ENCODE results near the gene THBS1. TPM values are rescaled to one million over a fixed set of nuclear protein-coding genes. Genes with fewer than 3 reads are reported as not detected.

THBS1 gene
- total RNA-seq, 1 experiment from 2014 or later = 393 TPM

GRCh38 chr15:39641191-39641889 lies 60.5 kb downstream of the THBS1 start:
- H3K36me3 Mint-ChIP-seq (ENCODE audit: insufficient read depth, unreplicated experiment) = no peaks in the 10 kb centered on the region
- H3K27ac Mint-ChIP-seq (ENCODE audit: low read depth, unreplicated experiment) = peak overlapping the region; percentile 46
- no peaks in the 10 kb centered on the region for H3K9me3 Mint-ChIP-seq (ENCODE audit: unreplicated experiment)
- intact Hi-C loops (cut with micrococcal nuclease) = no loop called here
- peak; percentile 85 for DNase-seq (ENCODE audit: unreplicated experiment)
- POLR2A ChIA-PET = interaction anchor here (0.7 to 2.4 kb wide), 11 partner anchors 11 to 464 kb away, joined by 3 to 16 read pairs (median 4); partner anchors contain the start of genes FSIP1 and THBS1
- CTCF ChIA-PET = interaction anchor here (0.5 to 1.6 kb wide), 7 partner anchors 11 to 198 kb away, joined by 3 to 6 read pairs (median 4); no protein-coding TSS in a partner anchor
- no peak for TF ChIP-seq CTCF (IDR thresholded peaks at IDR 0.05; ENCODE audit: unreplicated experiment)
- peaks cover 14% of the 10 kb centered on the region for H3K4me1 Mint-ChIP-seq (ENCODE audit: insufficient read depth, unreplicated experiment)
- H3K27me3 Mint-ChIP-seq (ENCODE audit: insufficient read depth, unreplicated experiment) = no peaks in the 10 kb centered on the region
- peak overlapping the region; percentile 50 for H3K4me3 Mint-ChIP-seq (ENCODE audit: unreplicated experiment)
- TSS peak; percentile 58 for BruUV-seq (replicated peaks)

DNA sequence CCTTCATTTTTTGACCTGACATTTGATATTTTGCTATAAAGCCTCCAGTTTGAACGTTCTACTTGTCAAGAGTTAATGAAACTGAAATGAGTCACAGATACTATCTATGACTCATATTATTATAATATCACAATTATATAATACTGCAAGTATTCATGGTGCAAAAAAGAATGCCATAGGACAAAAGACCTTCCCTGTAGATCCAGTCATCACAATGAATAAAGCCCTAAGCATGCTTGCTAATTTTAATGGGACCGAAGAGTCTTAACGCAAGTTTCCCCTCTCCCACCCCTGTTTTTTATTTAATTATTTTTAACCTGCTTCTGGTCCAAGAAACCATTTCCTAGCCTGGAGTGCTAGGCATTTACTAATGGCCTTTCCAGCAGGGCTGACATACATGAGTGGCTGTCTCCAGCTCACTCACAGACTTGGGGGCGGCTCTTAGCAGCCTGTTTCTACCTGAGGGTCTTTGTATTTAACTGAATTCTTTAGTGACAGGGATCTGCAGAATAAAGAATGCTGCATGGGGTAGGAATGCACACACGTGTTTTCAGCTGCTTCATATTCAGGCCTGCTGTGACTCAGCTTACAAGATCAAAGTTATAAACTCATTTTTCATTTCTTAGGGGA lies 61.2 kb downstream of the THBS1 start:
- BruUV-seq (replicated peaks) = no TSS peak
- Mint-ChIP-seq H3K36me3 (ENCODE audit: insufficient read depth, unreplicated experiment) (no peaks in the 10 kb centered on the region), H3K27ac (ENCODE audit: low read depth, unreplicated experiment) (peak overlapping the region; percentile 46), H3K9me3 (ENCODE audit: unreplicated experiment) (no peaks in the 10 kb centered on the region), H3K4me3 (ENCODE audit: unreplicated experiment) (peak overlapping the region; percentile 50), H3K27me3 (ENCODE audit: insufficient read depth, unreplicated experiment) (no peaks in the 10 kb centered on the region), H3K4me1 (ENCODE audit: insufficient read depth, unreplicated experiment) (peaks cover 14% of the 10 kb centered on the region)
- CTCF ChIA-PET = interaction anchor here (0.5 to 1.6 kb wide), 5 partner anchors 17 to 97 kb away, joined by 3 to 6 read pairs (median 4); no protein-coding TSS in a partner anchor
- intact Hi-C loops (cut with micrococcal nuclease) = no loop called here
- POLR2A ChIA-PET = interaction anchor here (0.7 to 2.4 kb wide), 8 partner anchors 12 to 141 kb away, joined by 3 to 16 read pairs (median 3); partner anchors contain the start of gene FSIP1
- peak; percentile 42 for DNase-seq (ENCODE audit: unreplicated experiment)
- no peak for TF ChIP-seq CTCF (IDR thresholded peaks at IDR 0.05; ENCODE audit: unreplicated experiment)

GRCh38 chr15:39643727-39644126 lies 62.8 kb downstream of the THBS1 start:
- H3K9me3 Mint-ChIP-seq (ENCODE audit: unreplicated experiment) = no peaks in the 10 kb centered on the region
- POLR2A ChIA-PET = interaction anchor here (0.6 kb wide), 1 partner anchor 320 kb away, joined by 3 read pairs; no protein-coding TSS in a partner anchor
- no TSS peak for BruUV-seq (replicated peaks)
- no peaks in the 10 kb centered on the region for H3K27me3 Mint-ChIP-seq (ENCODE audit: insufficient read depth, unreplicated experiment)
- no peak overlapping the region for H3K4me3 Mint-ChIP-seq (ENCODE audit: unreplicated experiment)
- intact Hi-C loops (cut with micrococcal nuclease) = no loop called here
- H3K27ac Mint-ChIP-seq (ENCODE audit: low read depth, unreplicated experiment) = no peak overlapping the region
- H3K36me3 Mint-ChIP-seq (ENCODE audit: insufficient read depth, unreplicated experiment) = no peaks in the 10 kb centered on the region
- no peak for DNase-seq (ENCODE audit: unreplicated experiment)
- CTCF ChIA-PET = interaction anchor here (0.7 kb wide), 1 partner anchor 645 kb away, joined by 3 read pairs; no protein-coding TSS in a partner anchor
- H3K4me1 Mint-ChIP-seq (ENCODE audit: insufficient read depth, unreplicated experiment) = peaks cover 14% of the 10 kb centered on the region
- no peak for TF ChIP-seq CTCF (IDR thresholded peaks at IDR 0.05; ENCODE audit: unreplicated experiment)

- no peaks in the 10 kb centered on the region for H3K36me3 Mint-ChIP-seq (ENCODE audit: insufficient read depth, unreplicated experiment)
- intact Hi-C loops (cut with micrococcal nuclease) = no loop called here
- BruUV-seq (replicated peaks) = no TSS peak
- H3K4me1 Mint-ChIP-seq (ENCODE audit: insufficient read depth, unreplicated experiment) = peaks cover 14% of the 10 kb centered on the region
- DNase-seq (ENCODE audit: unreplicated experiment) = no peak
- no peak overlapping the region for H3K27ac Mint-ChIP-seq (ENCODE audit: low read depth, unreplicated experiment)
- no peak for TF ChIP-seq CTCF (IDR thresholded peaks at IDR 0.05; ENCODE audit: unreplicated experiment)
- no peaks in the 10 kb centered on the region for H3K27me3 Mint-ChIP-seq (ENCODE audit: insufficient read depth, unreplicated experiment)
- H3K4me3 Mint-ChIP-seq (ENCODE audit: unreplicated experiment) = no peak overlapping the region
- POLR2A ChIA-PET = no interaction called here
- no peaks in the 10 kb centered on the region for H3K9me3 Mint-ChIP-seq (ENCODE audit: unreplicated experiment)
- CTCF ChIA-PET = interaction anchor here (0.7 kb wide), 2 partner anchors 645 to 824 kb away, joined by 3 read pairs; no protein-coding TSS in a partner anchor
Measured at GRCh38 chr15:39644136-39644535, 63.3 kb downstream of the THBS1 start.

Measured in MCF 10A (cell line).